ENCODE results near the gene COPE.
A peak's percentile ranks its signal among the peaks of the same experiment; 100 is the strongest.
"Not testable (repeated sequence)": the region's sequence is repeated elsewhere in the genome, so short reads cannot be mapped to it uniquely, and the experiment has no call there.

The COPE gene

GRCh38 chr19:18906605-18907519 is 12.3 kb downstream of the COPE start:
- DNase-seq: no peak

GRCh38 chr19:18905513-18906236 is 13.5 kb downstream of the COPE start:
- DNase-seq: no peak

GRCh38 chr19:18905058-18905456 is 14.1 kb downstream of the COPE start:
- no peak for DNase-seq

- DNase-seq: no peak
Measured at GRCh38 chr19:18904334-18905057, 14.7 kb downstream of the COPE start.

- DNase-seq: no peak
Measured at GRCh38 chr19:18903156-18904037, 15.8 kb downstream of the COPE start.

- not testable (repeated sequence) for DNase-seq
Measured at GRCh38 chr19:18902519-18902918, 16.7 kb downstream of the COPE start.

GRCh38 chr19:18901491-18901890 is 17.7 kb downstream of the COPE start:
- DNase-seq: no peak

GRCh38 chr19:18900700-18901481 is 18.3 kb downstream of the COPE start:
- no peak for DNase-seq

- no peak for DNase-seq
Measured at GRCh38 chr19:18899624-18900560, 19.3 kb downstream of the COPE start.

GRCh38 chr19:18898607-18899408 is 20.4 kb downstream of the COPE start:
- no peak for DNase-seq

- DNase-seq: no peak
Measured at GRCh38 chr19:18898081-18898606, 21.0 kb downstream of the COPE start.

- no peak for DNase-seq
Measured at GRCh38 chr19:18897094-18898029, 21.8 kb downstream of the COPE start.

- DNase-seq: peak; percentile 7
Measured at GRCh38 chr19:18896421-18896841, 22.8 kb downstream of the COPE start.

- DNase-seq: peak; percentile 6
Measured at GRCh38 chr19:18895824-18896341, 23.3 kb downstream of the COPE start, which contains the start of gene CERS1. CERS1 (minus strand) TSS chr19:18896158; CDS start chr19:18896072, 86 bp downstream.

- DNase-seq: peak; percentile 62
Measured at GRCh38 chr19:18895038-18895823, 24.0 kb downstream of the COPE start.

- no peak for DNase-seq
Measured at GRCh38 chr19:18894254-18895037, 24.7 kb downstream of the COPE start.

All from suppressor macrophage treated with lipopolysaccharide for 4 hours (primary cell).